ENCODE data around the gene TOE1.

The TOE1 gene

GRCh38 chr1:45351508-45351907, 11.5 kb downstream of the TOE1 start:
- peaks cover 0 to 4% (median 0%) of the 10 kb centered on the region in 3 donors for H3K36me3 ChIP-seq
- no peaks in the 10 kb centered on the region for H3K27me3 ChIP-seq
- DNase-seq = no peak
- no peaks in the 10 kb centered on the region for H3K9me3 ChIP-seq
- no peak overlapping the region for H3K4me3 ChIP-seq
- peaks cover 0 to 21% (median 17%) of the 10 kb centered on the region in 4 donors for H3K4me1 ChIP-seq
- no peak for TF ChIP-seq CTCF (IDR thresholded peaks at IDR 0.05)
- H3K27ac ChIP-seq = no peak overlapping the region
- intact Hi-C loops (cut with DNase I; ENCODE audit: low total_unique reads) = no loop called here

GRCh38 chr1:45353685-45354084, 13.7 kb downstream of the TOE1 start:
- no peak for DNase-seq
- intact Hi-C loops (cut with DNase I; ENCODE audit: low total_unique reads) = no loop called here
- no peak overlapping the region for H3K4me3 ChIP-seq

GRCh38 chr1:45354838-45355237, 14.9 kb downstream of the TOE1 start:
- H3K27ac ChIP-seq = no peak overlapping the region
- H3K9me3 ChIP-seq = no peaks in the 10 kb centered on the region
- no peak for TF ChIP-seq CTCF (IDR thresholded peaks at IDR 0.05)
- H3K4me1 ChIP-seq = no peaks in the 10 kb centered on the region
- intact Hi-C loops (cut with DNase I; ENCODE audit: low total_unique reads) = no loop called here
- DNase-seq = no peak
- H3K36me3 ChIP-seq = no peaks in the 10 kb centered on the region
- H3K4me3 ChIP-seq = no peak overlapping the region
- no peaks in the 10 kb centered on the region for H3K27me3 ChIP-seq

More at GRCh38 chr1:45353685-45354084, 13.7 kb downstream of the TOE1 start:
- Histone ChIP-seq H3K4me1 (peaks cover 0 to 11% (median 6%) of the 10 kb centered on the region in 4 donors), H3K9me3 (no peaks in the 10 kb centered on the region), H3K27ac (no peak overlapping the region), H3K36me3 (no peaks in the 10 kb centered on the region), H3K27me3 (no peaks in the 10 kb centered on the region)
- TF ChIP-seq CTCF (IDR thresholded peaks at IDR 0.05) = no peak

- DNase-seq = no peak
- H3K27me3 ChIP-seq = no peaks in the 10 kb centered on the region
- no peak for TF ChIP-seq CTCF (IDR thresholded peaks at IDR 0.05)
- no peak overlapping the region for H3K27ac ChIP-seq
- no peaks in the 10 kb centered on the region for H3K9me3 ChIP-seq
- H3K4me1 ChIP-seq = peaks cover 0 to 8% (median 8%) of the 10 kb centered on the region in 4 donors
- H3K36me3 ChIP-seq = no peaks in the 10 kb centered on the region
- intact Hi-C loops (cut with DNase I; ENCODE audit: low total_unique reads) = no loop called here
- H3K4me3 ChIP-seq = no peak overlapping the region
These were observed 15.7 kb downstream of the TOE1 start for GRCh38 chr1:45355683-45356082.

GRCh38 chr1:45356186-45356585, 16.2 kb downstream of the TOE1 start:
- TF ChIP-seq CTCF (IDR thresholded peaks at IDR 0.05) = no peak
- Histone ChIP-seq H3K36me3 (no peaks in the 10 kb centered on the region), H3K27ac (no peak overlapping the region), H3K9me3 (no peaks in the 10 kb centered on the region), H3K4me3 (no peak overlapping the region), H3K27me3 (no peaks in the 10 kb centered on the region), H3K4me1 (peaks cover 0 to 13% (median 10%) of the 10 kb centered on the region in 4 donors)
- no peak for DNase-seq
- intact Hi-C loops (cut with DNase I; ENCODE audit: low total_unique reads) = no loop called here
